HEK293T (cell line): ENCODE data around the gene WT1.

Experiments used
- CTCF ChIA-PET: fragments of 350-600 bp; formaldehyde crosslinking; extraction: SDS; loops from one replicate; lab custom pipeline; 2021; ENCODE audit warnings: antibody characterized with exemption, inconsistent platforms; lab: Yijun Ruan, JAX
- POLR2A ChIA-PET: fragments of 350-600 bp; formaldehyde crosslinking; extraction: SDS; loops from one replicate; lab custom pipeline; 2020; ENCODE audit warnings: antibody characterized with exemption, inconsistent platforms; lab: Yijun Ruan, JAX
- DNase-seq: peaks from one replicate; pipeline ENCODE4 v3.0.0; 2012; ENCODE audit warnings: mixed read lengths; ENCODE audit errors: extremely low spot score
- ARNT ChIP-seq: fragments of 450-650 bp; IDR thresholded peaks from 2 replicates; pipeline ENCODE4 v1.6.1; 2017; ENCODE audit warnings: mild to moderate bottlenecking
- BHLHE40 ChIP-seq: fragments of 450-650 bp; IDR thresholded peaks from 2 replicates; pipeline ENCODE4 v1.6.1; 2016; ENCODE audit warnings: mild to moderate bottlenecking, moderate library complexity, borderline replicate concordance
- CTBP1 ChIP-seq: fragments of 450-650 bp; IDR thresholded peaks from 2 replicates; pipeline ENCODE4 v1.6.1; 2016; ENCODE audit warnings: borderline replicate concordance
- ELF4 ChIP-seq: fragments of 450-650 bp; IDR thresholded peaks from 2 replicates; pipeline ENCODE4 v1.6.1; 2017; ENCODE audit warnings: antibody characterized with exemption
- FOXA1 ChIP-seq: fragments of 450-650 bp; IDR thresholded peaks from 2 replicates; pipeline ENCODE4 v1.6.1; 2016; ENCODE audit warnings: mild to moderate bottlenecking
- FOXK2 ChIP-seq: fragments of 450-650 bp; IDR thresholded peaks from 2 replicates; pipeline ENCODE4 v1.6.1; 2016; ENCODE audit warnings: mild to moderate bottlenecking
- FOXM1 ChIP-seq: fragments of 450-650 bp; IDR thresholded peaks from 2 replicates; pipeline ENCODE4 v1.6.1; 2017; ENCODE audit warnings: mild to moderate bottlenecking, borderline replicate concordance
- HDGF ChIP-seq: fragments of 450-650 bp; IDR thresholded peaks from 2 replicates; pipeline ENCODE4 v1.6.1; 2017; ENCODE audit warnings: antibody characterized with exemption, borderline replicate concordance
- L3MBTL2 ChIP-seq: fragments of 450-650 bp; conservative IDR thresholded peaks from 2 replicates; pipeline ENCODE4 v1.6.1; 2016; ENCODE audit warnings: mild to moderate bottlenecking
- LEF1 ChIP-seq: fragments of 450-650 bp; IDR thresholded peaks from 2 replicates; pipeline ENCODE4 v1.6.1; 2017; ENCODE audit warnings: mild to moderate bottlenecking, borderline replicate concordance
- NFRKB ChIP-seq: fragments of 450-650 bp; IDR thresholded peaks from 2 replicates; pipeline ENCODE4 v1.6.1; 2016; ENCODE audit warnings: mild to moderate bottlenecking, moderate library complexity
- SP1 ChIP-seq: fragments of 450-650 bp; IDR thresholded peaks from 2 replicates; pipeline ENCODE4 v1.6.1; 2017
- SUZ12 ChIP-seq: fragments of 450-650 bp; IDR thresholded peaks from 2 replicates; pipeline ENCODE4 v1.6.1; 2016; ENCODE audit warnings: mild to moderate bottlenecking
- TARDBP ChIP-seq: fragments of 450-650 bp; IDR thresholded peaks from 2 replicates; pipeline ENCODE4 v1.6.1; 2016
- ZNF384 ChIP-seq: fragments of 450-650 bp; IDR thresholded peaks from 2 replicates; pipeline ENCODE4 v1.6.1; 2016
- TF ChIP-seq, protein P1 (sequence below): fragments of 450-650 bp; IDR thresholded peaks from 2 replicates; pipeline ENCODE4 v1.6.1; 2016

The WT1 gene

DNA sequence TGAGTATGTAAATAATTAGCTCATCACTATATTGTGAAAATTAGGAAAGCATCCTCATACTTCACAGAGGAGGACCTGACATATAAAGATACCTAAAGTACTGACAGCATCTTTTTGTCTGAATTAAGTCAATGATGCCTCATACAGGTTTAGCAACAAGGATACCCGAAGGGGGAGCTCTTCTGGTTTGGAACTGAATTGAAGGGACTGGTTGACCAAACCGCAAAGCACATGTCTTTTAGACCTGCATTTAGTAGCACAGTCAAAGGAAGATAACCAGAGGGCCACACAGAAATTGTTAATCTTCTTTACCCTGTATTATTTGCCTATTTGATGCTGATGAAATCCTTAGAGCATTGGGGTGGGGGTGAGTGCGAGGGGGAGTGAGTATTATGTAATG, 12.9 kb upstream of the WT1 start:
- ChIA-PET CTCF (interaction anchor here (0.7 to 1.0 kb wide), 3 partner anchors 9 to 139 kb away, joined by 3 read pairs; no protein-coding TSS in a partner anchor), POLR2A (no interaction called here)
- TF ChIP-seq FOXK2 (no peak), SP1 (no peak), ARNT (no peak), LEF1 (no peak), FOXA1 (no peak), ELF4 (no peak), L3MBTL2 (no peak; the same call in 1 of the 2 replicates), ZNF384 (no peak), CTBP1 (no peak), BHLHE40 (no peak), TARDBP (no peak), HDGF (no peak), SUZ12 (no peak), FOXM1 (no peak), NFRKB (no peak)
- peak; percentile 57 for DNase-seq

DNA sequence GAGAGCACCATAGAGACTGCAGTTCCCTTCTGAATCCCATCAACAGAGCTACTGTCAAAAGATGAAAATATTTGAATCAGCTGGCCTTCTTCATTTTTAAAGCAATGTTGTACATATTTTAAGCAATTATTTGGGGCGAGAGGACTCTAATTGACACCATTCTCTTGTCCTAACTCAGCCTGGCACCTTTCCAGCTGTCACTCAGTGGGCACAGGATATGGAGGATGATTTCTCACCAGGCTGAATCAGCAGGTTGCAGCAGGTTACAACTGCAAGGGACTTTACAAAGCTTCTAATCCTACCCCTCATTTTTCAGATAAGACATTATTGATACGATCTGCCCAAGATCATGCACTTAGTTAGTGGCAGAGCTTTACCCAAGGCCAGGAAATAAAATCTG, 11.9 kb upstream of the WT1 start:
- no peak for TF ChIP-seq L3MBTL2
- POLR2A ChIA-PET = no interaction called here
- CTCF ChIA-PET = interaction anchor here (0.6 to 1.2 kb wide), 3 partner anchors 8 to 61 kb away, joined by 3 to 4 read pairs (median 3); no protein-coding TSS in a partner anchor

DNA sequence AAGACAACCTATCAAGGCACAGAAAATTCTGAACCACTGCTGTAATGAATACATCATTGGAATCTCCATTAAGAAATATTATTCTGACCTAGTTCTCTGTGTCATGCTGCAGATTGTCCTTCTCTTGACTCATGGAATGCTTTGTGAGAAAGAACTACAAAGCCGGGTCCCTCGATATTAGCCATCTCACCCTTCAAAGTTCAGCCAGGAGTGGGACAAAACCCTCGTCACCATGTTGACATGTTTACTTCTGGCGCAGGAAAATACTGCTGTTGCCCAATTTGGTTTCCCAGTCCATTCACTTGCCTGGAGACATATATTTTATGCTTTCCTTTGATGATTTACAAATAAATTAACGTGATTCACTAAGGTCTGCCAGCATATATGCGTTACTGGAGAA, 10.9 kb upstream of the WT1 start:
- DNase-seq = no peak
- ChIA-PET CTCF (no interaction called here), POLR2A (no interaction called here)
- TF ChIP-seq NFRKB = no peak
- TF ChIP-seq CTBP1 = no peak
- no peak for TF ChIP-seq TARDBP
- no peak for TF ChIP-seq FOXM1
- no peak for TF ChIP-seq ARNT
- TF ChIP-seq FOXA1 = no peak
- TF ChIP-seq FOXK2 = no peak
- TF ChIP-seq, protein P1, sequence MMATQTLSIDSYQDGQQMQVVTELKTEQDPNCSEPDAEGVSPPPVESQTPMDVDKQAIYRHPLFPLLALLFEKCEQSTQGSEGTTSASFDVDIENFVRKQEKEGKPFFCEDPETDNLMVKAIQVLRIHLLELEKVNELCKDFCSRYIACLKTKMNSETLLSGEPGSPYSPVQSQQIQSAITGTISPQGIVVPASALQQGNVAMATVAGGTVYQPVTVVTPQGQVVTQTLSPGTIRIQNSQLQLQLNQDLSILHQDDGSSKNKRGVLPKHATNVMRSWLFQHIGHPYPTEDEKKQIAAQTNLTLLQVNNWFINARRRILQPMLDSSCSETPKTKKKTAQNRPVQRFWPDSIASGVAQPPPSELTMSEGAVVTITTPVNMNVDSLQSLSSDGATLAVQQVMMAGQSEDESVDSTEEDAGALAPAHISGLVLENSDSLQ = no peak
- TF ChIP-seq L3MBTL2 = no peak
- TF ChIP-seq SUZ12 = no peak
- no peak for TF ChIP-seq HDGF

More for the DNA sequence above, 11.9 kb upstream of the WT1 start:
- DNase-seq = no peak

DNA sequence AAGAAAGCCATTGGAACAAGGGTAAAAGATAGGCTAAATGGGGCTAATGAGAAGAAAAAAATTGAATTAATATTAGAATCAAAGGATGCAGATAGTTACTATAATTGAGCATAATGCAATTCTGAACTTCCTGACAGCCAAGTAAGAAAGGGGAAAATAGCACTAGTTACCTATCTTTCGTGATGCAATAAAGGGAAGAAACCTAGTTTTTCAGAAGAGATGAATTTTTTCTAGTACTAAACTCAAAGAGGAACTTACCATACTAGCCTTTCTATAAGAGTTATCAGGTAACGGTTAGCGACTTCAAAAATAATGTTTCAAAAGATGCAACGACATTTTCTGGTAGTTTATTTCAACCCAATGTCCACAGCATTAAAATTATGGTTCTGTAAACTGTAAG, 8.8 kb upstream of the WT1 start:
- no peak for DNase-seq
- TF ChIP-seq L3MBTL2 (no peak), TARDBP (no peak), FOXM1 (no peak)
- TF ChIP-seq, protein P1 = no peak
- ChIA-PET CTCF (no interaction called here), POLR2A (no interaction called here)

DNA sequence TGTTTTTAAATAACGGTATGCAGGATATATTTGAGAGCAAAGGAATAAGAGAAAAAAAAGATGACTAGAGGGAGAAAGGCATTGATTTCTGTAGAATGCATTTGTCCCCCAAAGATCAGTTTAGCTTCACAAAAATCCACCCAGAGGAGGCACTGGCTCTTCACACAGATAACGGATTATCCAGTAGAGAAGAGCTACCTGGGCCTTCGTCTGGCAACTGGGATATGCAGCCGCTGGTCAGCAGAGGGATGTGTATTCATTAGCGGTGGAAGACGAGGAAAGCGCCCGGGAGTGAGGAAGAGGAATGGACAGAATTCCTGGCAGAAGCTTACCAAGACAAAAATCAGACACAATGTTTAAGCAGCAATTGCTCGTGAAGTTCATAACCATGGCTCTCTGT, 5.6 kb upstream of the WT1 start:
- POLR2A ChIA-PET = no interaction called here
- TF ChIP-seq FOXM1 (no peak), FOXK2 (no peak), ARNT (no peak), FOXA1 (no peak), NFRKB (no peak), ZNF384 (no peak), SP1 (no peak), CTBP1 (no peak), SUZ12 (no peak), BHLHE40 (no peak), LEF1 (no peak), HDGF (no peak)
- TF ChIP-seq, protein P1 = no peak
- no peak for DNase-seq
- CTCF ChIA-PET = no interaction called here

DNA sequence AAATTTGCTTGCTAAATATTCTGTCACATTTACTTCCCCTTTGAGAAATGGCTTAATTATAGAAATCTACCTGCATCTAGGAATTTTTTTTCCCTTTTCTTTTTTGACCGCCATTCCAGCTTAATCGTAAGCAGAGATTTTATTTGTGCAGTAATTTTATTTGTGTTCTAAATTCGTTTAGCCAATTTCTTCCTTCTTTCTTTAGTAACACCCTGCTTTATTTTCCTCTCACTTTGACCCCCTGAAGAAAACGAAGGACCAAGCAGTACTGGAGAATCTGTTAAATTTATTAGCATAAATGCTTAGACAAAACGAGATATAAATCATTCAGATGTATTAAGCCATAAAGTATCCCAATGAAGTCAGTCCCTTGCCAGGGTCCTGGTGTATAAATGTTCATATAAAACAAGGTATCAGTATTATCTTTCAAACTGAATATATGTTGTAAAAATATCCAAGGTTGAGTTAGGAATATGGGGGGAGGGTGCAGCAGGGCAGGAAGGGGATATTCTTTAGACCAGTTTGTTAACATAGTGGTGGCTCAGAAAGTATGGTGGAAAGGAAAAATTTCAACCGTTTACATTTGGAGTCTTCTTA, 5.1 kb upstream of the WT1 start:
- DNase-seq = no peak
- no peak for TF ChIP-seq ZNF384
- TF ChIP-seq LEF1 = no peak
- no peak for TF ChIP-seq BHLHE40
- TF ChIP-seq FOXA1 = no peak
- no peak for TF ChIP-seq NFRKB
- no peak for TF ChIP-seq ARNT
- no peak for TF ChIP-seq ELF4
- no peak for TF ChIP-seq HDGF
- ChIA-PET POLR2A (no interaction called here), CTCF (no interaction called here)

DNA sequence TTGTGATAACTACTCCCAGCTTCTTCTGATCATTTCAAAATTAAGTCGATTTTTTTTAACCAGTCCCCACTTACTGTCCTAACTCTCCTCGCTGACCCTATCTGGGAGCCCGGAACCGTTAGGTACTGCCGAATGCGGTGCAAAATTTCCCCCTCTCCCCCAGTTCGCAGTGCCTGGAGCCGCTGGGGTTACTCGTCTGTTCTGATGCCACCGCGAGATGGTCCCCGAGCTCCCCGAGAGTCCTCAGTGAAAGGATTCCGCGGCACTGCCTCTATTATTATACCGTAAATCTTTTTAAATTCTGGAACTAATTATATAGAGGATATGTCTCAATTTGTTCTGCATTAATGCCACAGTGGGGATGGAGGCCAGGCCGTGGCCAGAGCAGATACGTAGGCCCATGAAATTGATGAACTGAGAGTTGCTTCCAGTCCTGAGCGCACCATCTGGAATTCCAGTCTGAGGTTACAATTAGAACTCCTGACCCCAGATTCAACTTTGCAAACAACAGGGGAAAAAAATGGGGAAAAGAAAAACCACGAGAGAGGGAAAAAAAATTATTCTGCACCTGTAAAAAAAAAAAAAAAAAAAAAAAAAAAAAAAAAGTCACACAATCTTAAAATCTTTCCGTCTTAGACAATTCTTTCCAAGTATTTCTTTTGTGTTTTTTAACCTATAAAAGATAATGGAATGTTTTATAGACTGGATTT, 4.3 kb upstream of the WT1 start:
- ChIA-PET CTCF (interaction anchor here (1.1 to 1.2 kb wide), 2 partner anchors 8 to 351 kb away, joined by 3 read pairs; no protein-coding TSS in a partner anchor), POLR2A (no interaction called here)
- TF ChIP-seq HDGF = no peak
- no peak for TF ChIP-seq FOXA1
- no peak for TF ChIP-seq SP1
- no peak for TF ChIP-seq CTBP1
- no peak for TF ChIP-seq BHLHE40
- no peak for TF ChIP-seq SUZ12
- no peak; the same call in 1 of the 2 replicates for TF ChIP-seq ZNF384
- TF ChIP-seq, protein P1 = no peak
- no peak for TF ChIP-seq NFRKB
- DNase-seq = no peak
